ENCODE measurements around the gene GPATCH8. TPM values are rescaled to one million over a fixed set of nuclear protein-coding genes. Genes with fewer than 3 reads are reported as not detected.

GPATCH8 gene
- total RNA-seq, 3 donors from 2014 or later (not counting 1 experiment from before 2014, with no cell fraction given), result 104 to 111 (median 109) TPM

GRCh38 chr17:44533533-44534246 lies 30.5 kb upstream of the GPATCH8 start:
- DNase-seq, result peak; percentile 82 to 91
- intact Hi-C loops (cut with micrococcal nuclease), result loop anchor here (1.0 to 2.0 kb wide), 3 partner anchors 103 to 332 kb away; no protein-coding TSS in a partner anchor
- H3K27me3 Mint-ChIP-seq (ENCODE audit: low read depth in 2 of 2), result peaks cover 6% of the 10 kb centered on the region in 2 donors

GRCh38 chr17:44530896-44531418 lies 27.8 kb upstream of the GPATCH8 start:
- H3K36me3 Mint-ChIP-seq, result no peaks in the 10 kb centered on the region
- ATAC-seq, result no peak
- H3K4me3 Mint-ChIP-seq, result no peak overlapping the region
- no peak for TF ChIP-seq CTCF (IDR thresholded peaks at IDR 0.05)
- no peaks in the 10 kb centered on the region for H3K9me3 Mint-ChIP-seq
- Histone ChIP-seq H3K4me1 (ENCODE audit: control insufficient read depth, insufficient read depth, low read length) (peaks cover 8% of the 10 kb centered on the region), H3K4me3 (ENCODE audit: low read length) (no peak overlapping the region), H3K27ac (ENCODE audit: low read length) (no peak overlapping the region), H3K36me3 (ENCODE audit: control insufficient read depth, insufficient read depth, low read length) (no peaks in the 10 kb centered on the region), H3K9me3 (ENCODE audit: control insufficient read depth, insufficient read depth, low read length) (no peaks in the 10 kb centered on the region), H3K27me3 (ENCODE audit: control insufficient read depth, insufficient read depth, low read length) (no peaks in the 10 kb centered on the region)
- DNase-seq, result no peak
- 77% methylated on average over 7 of the region's 7 CpGs for WGBS (ENCODE audit: insufficient coverage)
- peaks cover 0 to 6% of the 10 kb centered on the region in 2 donors for H3K27me3 Mint-ChIP-seq (ENCODE audit: low read depth in 2 of 2)
- peaks cover 8 to 10% of the 10 kb centered on the region in 2 donors for H3K4me1 Mint-ChIP-seq
- no peak overlapping the region for H3K27ac Mint-ChIP-seq
- intact Hi-C loops (cut with micrococcal nuclease), result no loop called here

More at GRCh38 chr17:44533533-44534246, 30.5 kb upstream of the GPATCH8 start:
- Histone ChIP-seq H3K4me1 (ENCODE audit: control insufficient read depth, insufficient read depth, low read length) (peaks cover 8% of the 10 kb centered on the region), H3K27me3 (ENCODE audit: control insufficient read depth, insufficient read depth, low read length) (no peaks in the 10 kb centered on the region), H3K9me3 (ENCODE audit: control insufficient read depth, insufficient read depth, low read length) (no peaks in the 10 kb centered on the region), H3K4me3 (ENCODE audit: low read length) (no peak overlapping the region), H3K27ac (ENCODE audit: low read length) (no peak overlapping the region), H3K36me3 (ENCODE audit: control insufficient read depth, insufficient read depth, low read length) (no peaks in the 10 kb centered on the region)
- no peak overlapping the region for H3K4me3 Mint-ChIP-seq
- H3K36me3 Mint-ChIP-seq, result no peaks in the 10 kb centered on the region
- 44% methylated on average over 21 of the region's 21 CpGs for WGBS (ENCODE audit: insufficient coverage)
- peaks cover 8 to 10% of the 10 kb centered on the region in 2 donors for H3K4me1 Mint-ChIP-seq
- peak; percentile 94 for TF ChIP-seq CTCF (IDR thresholded peaks at IDR 0.05)
- no peak overlapping the region for H3K27ac Mint-ChIP-seq
- peak; percentile 83 to 97 (median 95) for ATAC-seq
- H3K9me3 Mint-ChIP-seq, result no peaks in the 10 kb centered on the region

GRCh38 chr17:44529864-44530263 lies 26.7 kb upstream of the GPATCH8 start:
- no peak for TF ChIP-seq CTCF (IDR thresholded peaks at IDR 0.05)
- Histone ChIP-seq H3K27me3 (ENCODE audit: control insufficient read depth, insufficient read depth, low read length) (no peaks in the 10 kb centered on the region), H3K27ac (ENCODE audit: low read length) (no peak overlapping the region), H3K4me1 (ENCODE audit: control insufficient read depth, insufficient read depth, low read length) (peaks cover 8% of the 10 kb centered on the region), H3K4me3 (ENCODE audit: low read length) (no peak overlapping the region), H3K36me3 (ENCODE audit: control insufficient read depth, insufficient read depth, low read length) (no peaks in the 10 kb centered on the region), H3K9me3 (ENCODE audit: control insufficient read depth, insufficient read depth, low read length) (no peaks in the 10 kb centered on the region)
- H3K4me1 Mint-ChIP-seq, result peaks cover 8 to 10% of the 10 kb centered on the region in 2 donors
- DNase-seq, result no peak
- no peaks in the 10 kb centered on the region for H3K36me3 Mint-ChIP-seq
- no peak overlapping the region for H3K4me3 Mint-ChIP-seq
- peaks cover 0 to 9% of the 10 kb centered on the region in 2 donors for H3K27me3 Mint-ChIP-seq (ENCODE audit: low read depth in 2 of 2)
- WGBS (ENCODE audit: insufficient coverage), result 76% methylated on average over 3 of the region's 3 CpGs
- no peaks in the 10 kb centered on the region for H3K9me3 Mint-ChIP-seq
- ATAC-seq, result no peak
- intact Hi-C loops (cut with micrococcal nuclease), result no loop called here
- H3K27ac Mint-ChIP-seq, result no peak overlapping the region

All from natural killer cell (primary cell).